ENCODE data around the gene PARP4.
"Not testable (repeated sequence)": the region's sequence is repeated elsewhere in the genome, so short reads cannot be mapped to it uniquely, and the experiment has no call there.

The PARP4 gene

DNA sequence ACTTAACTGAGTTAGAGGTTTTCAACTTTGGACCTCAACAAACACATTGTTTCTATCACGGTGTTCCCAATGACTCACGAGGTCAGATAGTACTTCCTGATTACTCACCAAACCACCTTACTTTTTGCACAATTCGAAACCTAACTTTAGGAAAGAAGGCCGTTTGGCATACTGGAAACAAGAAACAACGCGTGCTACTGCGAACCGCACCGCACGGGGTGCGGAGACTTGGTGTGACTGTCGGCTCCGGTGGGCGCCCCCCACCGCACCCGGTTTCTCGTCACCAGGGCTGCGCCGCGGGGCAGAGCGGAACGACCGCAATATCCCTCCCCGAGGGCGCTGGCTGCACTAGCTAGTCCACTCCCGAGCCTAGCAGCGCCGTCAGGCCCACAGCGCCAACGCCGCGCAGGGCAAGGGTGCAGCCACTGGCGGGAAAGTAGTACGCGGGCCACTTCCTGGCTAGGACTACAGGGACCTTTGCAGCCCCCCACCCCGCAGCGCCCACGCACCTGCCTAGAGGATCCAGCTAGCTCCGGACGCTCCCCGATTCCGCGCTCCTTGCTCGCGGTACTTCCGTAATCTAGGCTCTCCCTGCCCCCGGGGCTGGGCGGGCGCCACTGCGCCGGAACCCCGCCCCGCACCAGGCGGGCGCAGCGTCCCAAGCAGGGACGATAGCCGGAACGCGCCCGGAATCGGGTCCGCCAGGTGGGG is at the start of gene PARP4:
Gene PARP4, minus strand, starts transcription at position 582 of the 711 bp plus-strand sequence. CDS start 9,002 bp downstream, outside the sequence.
- peak; percentile 78 for DNase-seq (ENCODE audit: low spot score)
- FAIRE-seq: peak; percentile 53

DNA sequence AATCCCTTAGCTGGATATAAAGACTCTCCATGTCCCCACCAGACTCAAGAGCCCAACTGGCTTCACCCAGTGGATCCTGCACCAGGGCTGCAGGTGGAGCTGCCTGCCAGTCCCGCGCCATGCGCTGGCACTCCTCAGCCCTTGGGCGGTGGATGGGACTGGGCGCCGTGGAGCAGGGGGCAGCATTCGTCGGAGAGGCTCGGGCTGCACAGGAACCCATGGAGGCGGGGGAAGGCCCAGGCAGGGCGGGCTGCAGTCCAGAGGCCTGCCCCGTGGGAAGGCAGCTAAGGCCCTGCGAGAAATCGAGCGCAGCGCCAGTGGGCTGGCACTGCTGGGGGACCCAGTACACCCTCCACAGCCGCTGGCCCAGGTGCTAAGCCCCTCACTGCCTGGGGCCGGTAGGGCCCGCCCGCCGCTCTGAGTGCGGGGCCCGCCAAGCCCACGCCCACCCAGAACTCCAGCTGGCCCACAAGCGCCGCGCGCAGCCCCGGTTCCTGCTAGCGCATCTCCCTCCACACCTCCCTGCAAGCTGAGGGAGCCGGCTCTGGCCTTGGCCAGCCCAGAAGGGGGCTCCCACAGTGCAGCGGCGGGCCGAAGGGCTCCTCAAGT is 48.1 kb upstream of the PARP4 start:
- not testable (repeated sequence) for FAIRE-seq; DNase-seq (ENCODE audit: low spot score)

DNA sequence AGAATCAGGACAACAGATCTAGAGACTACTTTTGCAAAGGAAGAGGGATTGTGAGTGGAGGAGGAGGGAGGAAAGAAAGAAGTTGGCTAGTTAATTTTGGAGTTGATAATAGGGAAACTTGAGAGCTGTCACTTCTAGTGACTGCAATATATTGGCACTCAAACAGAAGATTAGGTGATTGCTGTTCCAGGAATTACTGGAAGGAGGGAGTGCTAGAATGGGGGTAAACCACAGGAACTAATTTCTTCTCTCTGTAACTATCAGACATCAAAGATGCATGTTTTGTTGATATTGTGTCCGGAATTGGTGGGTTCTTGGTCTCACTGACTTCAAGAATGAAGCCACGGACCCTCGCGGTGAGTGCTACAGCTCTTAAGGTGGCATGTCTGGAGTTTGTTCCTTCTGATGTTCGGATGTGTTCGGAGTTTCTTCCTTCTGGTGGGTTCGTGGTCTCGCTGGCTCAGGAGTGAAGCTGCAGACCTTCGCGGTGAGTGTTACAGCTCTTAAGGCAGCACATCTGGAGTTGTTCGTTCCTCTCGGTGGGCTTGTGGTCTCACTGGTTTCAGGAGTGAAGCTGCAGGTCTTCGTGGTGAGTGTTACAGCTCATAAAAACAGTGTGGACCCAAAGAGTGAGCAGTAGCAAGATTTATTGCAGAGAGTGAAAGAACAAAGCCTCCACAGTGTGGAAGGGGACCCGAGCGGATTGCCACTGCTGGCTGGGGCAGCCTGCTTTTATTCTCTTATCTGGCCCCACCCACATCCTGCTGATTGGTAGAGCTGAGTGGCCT is 47.0 kb upstream of the PARP4 start:
- DNase-seq (ENCODE audit: low spot score); FAIRE-seq: not testable (repeated sequence)

DNA sequence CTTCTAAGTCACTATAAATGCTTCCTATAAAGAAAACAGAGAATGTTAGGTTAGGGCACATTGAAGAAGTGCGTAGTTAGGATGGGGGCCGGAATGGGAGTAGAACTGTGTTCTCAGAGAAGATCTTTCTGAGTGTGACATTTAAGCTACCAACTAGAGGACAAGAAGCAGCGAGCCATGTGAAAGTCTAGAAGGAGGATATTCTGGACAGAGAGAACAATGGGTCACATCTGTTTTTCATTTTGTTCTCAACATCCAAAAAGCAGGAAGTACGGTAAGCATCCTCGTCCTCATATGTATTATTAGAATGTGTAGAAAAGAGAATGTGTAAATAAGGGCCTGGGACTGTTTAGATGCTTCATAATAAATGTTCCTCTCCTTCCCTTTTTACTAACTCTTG is 44.5 kb upstream of the PARP4 start:
- DNase-seq (ENCODE audit: low spot score) (no peak), FAIRE-seq (no peak)

DNA sequence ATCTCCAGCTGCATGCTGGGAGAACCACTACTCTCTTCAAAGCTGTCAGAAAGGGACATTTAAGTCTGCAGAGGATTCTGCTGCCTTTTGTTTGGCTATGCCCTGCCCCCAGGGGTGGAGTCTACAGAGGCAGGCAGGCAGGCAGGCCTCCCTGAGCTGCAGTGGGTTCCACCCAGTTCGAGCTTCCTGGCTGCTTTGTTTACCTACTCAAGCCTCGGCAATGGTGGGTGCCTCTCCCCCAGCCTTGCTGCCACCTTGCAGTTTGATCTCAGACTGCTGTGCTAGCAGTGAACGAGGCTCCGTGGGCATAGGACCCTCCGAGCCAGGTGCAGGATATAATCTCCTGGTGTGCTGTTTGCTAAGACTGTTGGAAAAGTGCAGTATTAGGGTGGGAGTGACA is 41.3 kb upstream of the PARP4 start:
- not testable (repeated sequence) for DNase-seq (ENCODE audit: low spot score); FAIRE-seq

DNA sequence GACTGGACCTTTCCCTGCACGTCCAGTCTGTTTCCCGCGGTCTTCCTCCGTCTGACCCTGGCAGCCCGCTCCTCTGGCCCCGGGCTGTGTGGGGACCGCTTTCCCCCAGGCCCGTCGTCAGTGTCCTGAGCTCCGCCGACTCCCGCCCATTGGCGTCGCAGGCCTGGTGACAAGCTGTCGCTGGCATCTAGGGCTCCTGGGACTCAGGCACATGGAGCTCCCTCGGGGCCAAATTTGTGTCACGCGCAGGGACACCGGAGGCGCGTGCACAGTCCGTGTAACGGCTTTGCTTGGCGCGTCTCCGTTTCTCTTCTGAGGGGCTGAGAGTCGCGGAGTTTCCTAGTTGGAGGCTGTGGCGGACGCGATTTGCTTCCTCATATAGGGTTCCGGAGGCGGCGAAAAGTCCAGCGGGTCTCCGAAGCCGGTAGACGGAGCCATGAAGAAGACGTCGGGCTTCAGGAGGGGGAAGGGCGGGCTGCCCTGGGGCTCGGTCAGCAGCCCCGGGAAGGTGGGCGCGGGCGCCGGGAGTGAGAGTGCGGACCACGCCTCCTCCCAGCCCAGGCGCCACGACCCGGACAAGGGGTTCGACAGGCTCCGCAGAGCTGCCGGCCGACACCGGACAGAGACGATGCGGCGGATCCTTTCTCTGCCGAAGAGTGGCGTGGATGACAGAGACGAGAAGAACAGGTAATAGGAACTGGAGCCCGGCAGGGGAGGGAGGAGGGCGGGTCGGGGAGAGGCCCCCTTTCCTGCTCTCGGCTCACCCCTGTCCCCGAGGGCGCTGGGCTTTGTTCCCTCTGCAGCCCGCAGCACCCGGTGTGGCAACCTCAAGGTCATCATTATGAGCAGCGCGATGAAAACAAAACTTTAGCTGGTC is 29.1 kb upstream of the PARP4 start:
- FAIRE-seq; DNase-seq (ENCODE audit: low spot score): not testable (repeated sequence)

DNA sequence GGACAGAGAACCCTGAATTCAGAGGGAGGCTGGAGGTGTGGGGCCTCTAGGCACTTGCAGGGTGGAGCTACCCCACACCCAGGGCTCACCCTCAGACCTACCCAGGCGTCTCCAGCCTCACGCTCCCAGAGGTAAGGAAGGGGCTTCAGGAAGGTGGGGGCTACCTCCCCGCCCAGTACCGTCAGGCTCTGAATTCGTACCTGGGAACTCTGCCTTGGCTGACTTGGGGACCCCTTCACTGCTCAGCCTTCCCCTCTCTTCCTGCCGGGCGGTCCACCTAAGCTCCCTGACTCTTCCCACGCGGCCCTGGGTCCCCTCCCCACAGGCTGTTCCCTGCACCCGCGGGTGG is 28.5 kb upstream of the PARP4 start:
- no peak for FAIRE-seq
- no peak for DNase-seq (ENCODE audit: low spot score)

DNA sequence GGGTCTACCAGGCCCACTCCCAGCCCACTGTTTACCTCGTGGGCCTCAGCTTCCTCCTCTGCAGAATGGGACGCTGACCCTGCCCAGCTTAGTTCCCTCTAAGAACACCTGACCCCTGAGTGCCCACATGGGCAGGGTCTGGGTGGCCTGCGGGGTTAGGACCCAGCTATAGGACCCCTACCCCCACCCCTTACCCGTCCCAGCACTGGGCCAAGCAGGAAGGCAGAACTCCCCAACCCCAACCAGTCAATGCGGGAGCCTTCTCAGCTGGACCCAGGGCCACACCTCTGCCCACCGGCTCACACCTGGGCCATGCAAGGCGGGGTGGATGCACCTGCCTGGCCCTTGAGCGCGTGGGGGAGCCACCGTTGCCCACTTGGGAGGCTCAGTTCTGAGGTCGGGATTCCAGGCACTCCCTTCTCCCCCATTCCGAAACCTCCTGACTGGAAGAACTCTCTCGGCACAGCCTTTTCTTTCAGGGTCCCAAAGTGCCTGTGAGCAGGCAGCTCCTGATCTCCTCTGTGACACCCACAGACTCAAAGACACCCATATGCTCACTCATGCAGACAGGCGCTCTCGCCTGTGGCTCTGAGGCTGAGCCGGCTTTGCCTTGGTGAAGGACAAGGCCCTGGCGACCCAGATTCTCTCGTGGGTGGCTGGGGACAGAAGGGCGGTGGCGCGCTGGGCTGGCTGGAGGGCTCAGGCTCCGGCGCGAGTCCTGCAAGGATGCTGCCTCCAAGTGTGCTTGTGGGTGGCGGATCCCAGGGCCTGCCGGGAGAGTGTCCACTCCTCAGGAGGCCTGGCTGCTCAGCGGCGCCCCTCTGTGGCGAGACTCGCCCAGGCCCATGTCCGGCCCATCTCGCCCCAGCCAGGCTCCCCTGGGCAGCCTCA is 27.9 kb upstream of the PARP4 start:
- FAIRE-seq (no peak), DNase-seq (ENCODE audit: low spot score) (no peak)

DNA sequence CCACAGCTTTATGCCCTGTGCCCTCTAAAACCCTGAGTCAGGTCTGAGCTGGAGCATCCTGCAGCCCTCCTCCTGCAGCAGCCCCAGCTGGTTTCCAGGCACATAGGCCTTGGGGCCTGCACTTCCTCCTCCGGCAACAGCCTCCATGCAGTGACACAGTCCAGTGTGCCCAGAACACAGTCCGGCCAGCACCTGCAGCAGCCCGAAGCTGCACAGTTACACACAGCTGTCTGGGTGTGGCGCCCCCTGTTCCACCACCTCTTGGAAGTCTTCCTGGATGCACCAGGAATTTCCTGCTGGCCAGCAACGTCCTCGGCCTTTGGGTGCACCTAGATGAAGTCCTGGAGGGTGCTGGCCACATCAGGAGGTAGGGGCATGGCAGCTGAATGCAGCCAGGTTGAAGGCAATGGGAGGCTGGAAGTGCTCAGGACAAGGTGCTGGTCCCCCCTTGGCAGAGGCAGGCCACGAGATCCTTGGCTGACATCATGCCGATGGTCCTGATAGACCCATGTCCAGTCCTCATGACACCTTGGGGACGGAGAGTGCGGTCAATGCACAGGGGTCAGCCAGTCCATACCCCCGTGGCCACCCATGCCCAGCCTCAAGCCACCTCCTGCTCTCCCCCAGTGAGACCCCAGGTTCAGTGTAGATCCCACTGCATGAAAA is 27.1 kb upstream of the PARP4 start:
- FAIRE-seq (no peak), DNase-seq (ENCODE audit: low spot score) (no peak)

DNA sequence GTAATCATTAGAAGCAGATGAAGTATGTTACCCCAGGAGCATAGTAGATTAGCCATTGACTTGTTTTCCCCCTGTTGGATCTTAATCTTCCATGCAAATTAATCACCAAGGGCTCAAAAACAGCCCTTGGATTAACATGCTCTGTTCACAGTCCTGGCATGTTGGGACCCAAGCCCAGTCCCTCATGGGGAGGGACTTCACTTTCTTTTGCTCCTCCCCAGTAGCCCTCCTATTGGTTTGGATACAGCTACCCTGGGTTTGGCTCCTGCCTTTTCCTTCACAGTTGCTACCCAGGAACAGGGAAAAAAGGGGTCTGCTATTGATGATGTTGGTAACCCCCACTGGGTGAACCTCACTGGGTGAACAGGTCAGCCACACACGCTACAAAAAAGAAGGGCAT is 16.9 kb upstream of the PARP4 start:
- DNase-seq (ENCODE audit: low spot score) (no peak), FAIRE-seq (no peak)

DNA sequence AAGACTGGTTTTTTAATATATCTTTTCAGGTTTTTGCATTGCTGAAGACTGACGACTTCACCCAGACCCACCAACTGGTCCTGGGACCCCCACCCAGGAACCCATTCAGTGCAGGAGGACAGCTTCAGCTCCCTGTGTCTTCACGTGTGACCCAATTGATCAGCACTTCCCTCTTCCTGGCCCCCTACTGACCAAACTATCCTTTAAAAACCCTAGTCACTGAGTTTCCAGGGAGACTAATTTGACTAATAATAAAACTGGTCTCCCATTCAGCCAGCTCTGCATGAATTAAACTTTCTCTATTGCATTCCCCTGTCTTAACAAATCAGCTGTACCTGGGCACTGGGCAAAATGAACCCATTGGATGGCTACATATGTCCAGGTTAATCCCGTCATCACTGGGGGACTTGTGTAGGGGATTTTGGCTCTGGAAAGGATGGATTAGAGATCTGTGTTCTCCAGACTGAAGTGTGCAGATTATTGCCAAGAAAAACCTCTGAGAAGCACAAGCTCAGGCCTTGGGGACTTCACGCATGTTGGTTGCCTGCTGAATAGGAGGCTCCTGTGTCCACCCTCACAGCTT is 16.3 kb upstream of the PARP4 start:
- DNase-seq (ENCODE audit: low spot score) (no peak), FAIRE-seq (no peak)

DNA sequence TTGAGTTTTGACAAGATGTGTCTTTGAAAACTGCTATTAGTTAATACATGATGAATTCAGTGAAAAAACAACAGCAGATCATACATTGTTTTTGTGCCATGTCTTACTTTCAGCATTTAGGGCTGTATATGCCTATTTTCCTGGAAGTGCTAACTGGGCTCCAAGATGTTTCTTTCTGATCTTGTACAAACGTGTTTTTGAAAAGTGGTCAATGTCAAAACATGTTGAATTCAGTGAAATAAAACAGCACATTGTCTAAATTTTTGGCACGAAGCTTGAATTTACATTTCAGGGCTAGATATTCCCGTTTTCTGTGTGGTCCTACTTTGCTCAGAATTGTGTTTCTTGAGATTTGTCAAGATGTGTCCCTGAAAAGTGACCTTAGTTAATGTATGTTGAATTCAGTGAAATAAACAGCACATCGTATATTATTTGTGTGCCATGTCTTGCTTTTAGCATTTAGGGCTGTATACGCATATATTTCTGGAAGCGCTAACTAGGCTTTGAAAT is 14.7 kb upstream of the PARP4 start:
- FAIRE-seq: no peak
- DNase-seq (ENCODE audit: low spot score): no peak

DNA sequence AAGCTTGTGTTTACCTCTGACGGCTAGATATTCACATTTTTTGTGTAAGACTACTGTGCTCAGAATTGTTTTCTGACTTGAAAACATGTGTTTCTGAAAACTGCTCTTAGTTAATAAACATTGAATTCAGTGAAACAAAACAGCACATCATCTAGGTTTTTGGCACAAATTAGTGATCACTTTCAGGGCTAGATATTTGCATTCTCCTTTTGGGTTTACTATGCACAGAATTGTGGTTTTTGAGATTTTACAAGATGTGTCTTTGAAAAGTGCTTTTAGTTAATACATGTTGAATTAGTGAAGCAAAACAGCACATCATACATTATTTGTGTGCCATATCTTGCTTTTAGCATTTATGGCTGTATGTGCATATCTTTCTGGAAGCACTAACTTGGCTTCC is 8.2 kb upstream of the PARP4 start:
- no peak for FAIRE-seq

DNA sequence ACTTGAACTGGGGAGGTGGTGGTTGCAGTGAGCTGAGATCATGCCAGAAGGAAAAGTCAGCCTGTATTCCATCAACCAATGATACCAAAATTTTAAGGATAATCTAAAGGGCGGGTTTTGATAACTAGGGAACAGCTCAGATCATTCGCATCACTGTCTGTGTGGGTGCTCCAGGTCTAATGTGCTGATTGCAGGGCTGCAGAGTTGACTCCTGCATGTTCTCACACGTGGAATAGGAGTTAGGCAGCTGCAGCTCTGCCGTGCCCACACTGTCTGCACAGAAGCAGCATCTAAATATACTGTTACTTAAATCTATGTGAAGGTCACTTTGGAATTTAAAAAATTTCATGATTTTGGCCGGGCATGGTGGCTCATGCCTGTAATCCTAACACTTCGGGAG is 4.3 kb upstream of the PARP4 start:
- FAIRE-seq: no peak

More for the DNA sequence above, 8.2 kb upstream of the PARP4 start:
- DNase-seq (ENCODE audit: low spot score): no peak

DNA sequence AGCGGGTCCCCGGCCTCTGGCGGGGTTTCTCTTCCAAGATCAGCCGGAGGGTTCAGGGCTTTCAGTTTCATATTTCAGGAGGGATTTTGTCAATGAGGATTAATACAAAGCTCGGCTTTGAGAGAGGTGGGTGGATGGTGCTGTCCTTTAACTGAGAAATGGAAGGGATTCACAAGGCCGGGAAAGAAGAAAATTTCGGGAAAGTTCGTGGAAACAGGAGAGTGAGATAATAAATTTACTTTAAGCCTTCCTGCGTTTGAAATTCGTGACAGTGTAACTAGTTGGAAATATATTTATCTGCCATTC is 283 bp upstream of the PARP4 start:
- DNase-seq (ENCODE audit: low spot score) (no peak), FAIRE-seq (no peak)

More for the DNA sequence above, 4.3 kb upstream of the PARP4 start:
- no peak for DNase-seq (ENCODE audit: low spot score)

DNA sequence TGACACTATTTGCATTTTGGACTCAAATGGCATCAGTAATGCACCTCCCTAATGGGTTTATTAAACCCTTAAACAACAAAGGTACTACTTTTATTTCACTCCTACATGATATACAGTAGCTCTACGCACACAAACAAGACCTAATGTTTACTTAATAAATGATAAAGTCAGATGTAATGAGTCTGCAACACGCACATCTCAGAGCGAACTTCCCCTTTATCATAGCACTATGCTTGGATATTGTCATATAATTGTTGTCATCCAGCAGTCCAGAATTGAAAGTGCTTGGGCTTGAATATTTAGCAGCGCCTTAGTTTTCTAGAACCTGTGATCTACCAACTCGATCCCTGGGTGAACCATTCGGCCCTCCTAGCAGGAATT is 772 bp downstream of the PARP4 start:
- FAIRE-seq: no peak
- DNase-seq (ENCODE audit: low spot score): no peak

DNA sequence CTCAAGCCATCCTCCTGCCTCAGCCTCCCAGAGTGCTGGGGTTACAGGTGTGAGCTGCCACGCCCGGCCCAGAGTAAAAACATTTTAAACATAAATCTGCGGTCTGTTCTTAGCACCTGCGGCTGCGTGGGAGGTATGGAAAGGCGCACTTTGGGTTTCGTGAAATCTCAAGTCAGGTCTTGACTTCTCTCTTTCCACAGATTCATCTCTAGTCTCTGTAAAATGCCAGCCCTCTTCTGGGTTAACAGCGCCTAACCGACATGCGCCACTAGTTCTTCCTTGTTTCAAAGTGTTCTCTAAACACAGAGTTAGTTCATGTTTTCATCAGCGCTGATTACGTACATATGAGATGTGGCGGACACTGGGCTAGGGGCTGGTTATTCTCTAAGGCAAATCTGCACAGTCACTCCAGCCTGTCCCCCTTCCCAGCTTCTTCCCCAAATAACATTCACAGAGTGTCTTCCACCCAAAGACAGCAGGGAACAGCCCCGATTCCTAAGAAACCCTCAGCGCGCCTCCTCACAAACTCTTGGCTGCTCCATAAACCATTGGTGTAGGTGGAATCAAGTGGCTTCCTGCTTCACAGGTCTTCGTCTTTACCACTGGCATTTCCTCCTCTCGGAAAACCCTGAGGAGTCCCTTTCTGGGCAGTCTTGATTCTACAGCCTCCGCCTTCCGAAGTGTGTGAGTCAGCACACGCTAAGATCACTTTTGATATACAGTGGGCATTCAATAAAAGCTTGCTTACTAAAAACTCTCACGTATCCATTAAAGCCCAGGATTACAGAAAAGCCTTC is 1.4 kb downstream of the PARP4 start:
- peak; percentile 78 for DNase-seq (ENCODE audit: low spot score)

DNA sequence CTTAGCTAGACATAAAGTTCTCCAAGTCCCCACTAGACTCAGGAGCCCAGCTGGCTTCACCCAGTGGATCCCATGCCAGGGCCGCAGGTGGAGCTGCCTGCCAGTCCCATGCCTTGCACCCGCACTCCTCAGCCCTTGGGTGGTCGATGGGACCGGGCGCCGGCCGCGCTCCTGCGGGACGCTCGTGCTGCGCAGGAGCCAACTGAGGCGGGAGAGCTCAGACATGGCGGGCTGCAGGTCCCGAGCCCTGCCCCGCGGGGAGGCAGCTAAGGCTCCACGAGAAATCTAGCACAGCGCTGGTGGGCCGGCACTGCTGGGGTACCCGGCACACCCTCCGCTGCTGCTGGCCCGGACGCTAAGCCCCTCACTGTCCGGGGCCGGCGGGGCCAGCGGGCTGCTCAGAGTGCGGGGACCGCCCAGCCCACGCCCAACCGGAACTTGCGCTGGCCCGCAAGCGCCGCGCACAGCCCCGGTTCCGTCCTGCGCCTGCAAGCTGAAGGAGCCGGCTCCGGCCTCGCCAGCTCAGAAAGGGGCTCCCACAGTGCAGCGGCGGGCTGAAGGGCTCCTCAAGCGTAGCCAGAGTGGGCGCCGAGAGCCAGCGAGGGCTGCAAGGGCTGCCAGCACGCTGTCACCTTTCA is 5.8 kb downstream of the PARP4 start:
- no peak for FAIRE-seq
- no peak for DNase-seq (ENCODE audit: low spot score)

More for the DNA sequence above, 1.4 kb downstream of the PARP4 start:
- FAIRE-seq: peak; percentile 72

All from RCC 7860 (cell line).